Posterior cingulate gyrus (tissue), 11 donors: Measurements from ENCODE around the gene ZNF202.
"Not testable (repeated sequence)": the region's sequence is repeated elsewhere in the genome, so short reads cannot be mapped to it uniquely, and the experiment has no call there.

Experiments
- DNase-seq, 10 donors: peaks; one replicate each; pipeline versions ENCODE4 v3.0.0 to v3.0.0-alpha.2; 2020 to 2021; ENCODE audit warnings: mixed read lengths in 3 of 10
- intact Hi-C: fragments of 100-400 bp; cut with DNase I; formaldehyde crosslinking; loops from one replicate; pipeline ENCODE4 v1.15.1; 2023

ZNF202 gene

DNA sequence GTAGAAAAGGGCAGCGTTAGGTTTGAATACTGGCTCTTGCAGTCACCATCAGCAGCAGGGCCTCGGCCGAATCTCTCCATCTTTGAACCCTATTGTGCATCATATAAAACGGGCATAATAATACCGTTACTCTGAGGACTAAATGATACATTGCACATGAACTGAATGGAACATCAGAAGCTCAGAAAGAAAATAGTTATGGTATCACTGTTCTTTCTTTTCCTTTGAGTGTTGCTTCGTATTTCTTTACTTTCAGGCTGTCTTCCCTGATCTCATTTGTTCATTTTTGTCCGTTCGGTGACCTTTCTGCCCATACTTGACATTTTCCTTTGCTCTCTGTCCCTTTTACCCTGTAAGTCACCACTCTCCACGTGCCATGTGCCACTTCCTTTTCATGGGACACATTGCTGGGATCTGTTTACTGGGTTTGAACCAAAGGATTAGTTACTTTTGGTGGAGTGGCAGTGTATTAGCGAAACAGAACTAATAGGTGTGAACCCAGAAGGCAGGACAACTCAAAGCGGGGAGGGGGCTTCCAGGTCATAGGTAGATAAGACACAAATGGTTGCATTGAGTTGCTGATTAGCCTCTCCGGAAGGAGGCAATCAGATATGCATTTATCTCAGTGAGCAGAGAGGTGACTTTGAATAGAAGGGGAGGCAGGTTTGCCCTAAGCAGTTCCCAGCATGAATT lies 717 bp upstream of the ZNF202 start:
- no peak for DNase-seq
- intact Hi-C loops = no loop called here

DNA sequence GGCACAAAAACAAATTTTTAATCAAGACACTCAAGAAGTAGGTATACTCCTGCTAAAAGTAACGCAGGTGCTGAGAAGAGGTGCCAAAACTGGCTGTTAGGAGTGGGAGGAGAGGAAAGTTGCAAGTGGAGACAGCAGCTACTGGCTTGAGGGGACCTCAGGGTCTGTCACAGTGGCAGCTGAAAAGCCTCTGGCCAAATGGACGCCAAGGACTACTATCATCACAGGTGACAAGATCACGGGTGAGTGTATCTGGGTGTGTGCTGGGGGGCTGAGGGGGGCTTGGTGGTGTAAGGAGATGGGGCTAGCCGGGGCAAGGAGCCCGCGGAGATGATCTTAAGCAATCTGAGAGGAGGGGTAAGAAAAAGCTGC lies 687 bp downstream of the ZNF202 start:
- peak in 1 of 10 donors; percentile 70 for DNase-seq
- intact Hi-C loops = no loop called here

DNA sequence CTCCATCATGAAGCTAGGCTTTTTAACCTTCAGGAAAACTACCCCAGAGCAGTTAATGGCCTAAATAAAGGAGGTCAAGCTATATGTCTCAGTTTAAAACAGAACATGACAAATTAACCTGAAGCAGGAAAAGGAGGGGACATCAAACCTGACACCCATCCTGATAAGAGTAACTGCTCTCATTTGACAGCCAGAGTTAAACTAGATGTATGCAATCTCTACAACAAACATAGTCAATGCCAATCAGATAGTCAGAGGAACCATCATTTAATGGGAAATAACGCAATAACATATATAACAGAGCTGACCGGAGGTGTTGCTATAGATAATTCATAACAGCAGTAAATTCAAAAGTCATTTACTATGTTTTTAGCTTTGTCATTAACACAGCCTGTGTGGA lies 3.1 kb downstream of the ZNF202 start:
- intact Hi-C loops = no loop called here

DNA sequence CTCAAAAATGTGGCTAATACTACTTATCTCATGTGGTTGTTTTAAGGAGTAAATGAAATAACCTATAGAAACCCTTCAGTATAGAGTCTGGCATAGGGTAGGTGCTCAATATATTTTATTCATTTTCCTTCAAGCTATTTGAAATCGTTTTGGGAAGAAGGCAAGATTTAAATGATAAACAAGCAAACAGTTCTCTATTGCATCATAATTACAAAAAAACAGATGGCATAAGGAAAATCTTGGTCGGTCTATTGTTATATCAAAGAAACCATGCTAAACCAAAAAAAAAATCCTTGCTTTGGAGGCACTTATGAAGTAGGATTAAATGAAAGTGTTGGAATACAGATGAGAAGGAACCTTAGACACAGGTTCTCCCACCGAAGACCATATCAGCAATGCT lies 4.7 kb downstream of the ZNF202 start:
- no peak for DNase-seq
- intact Hi-C loops = no loop called here

More for the DNA sequence above, 3.1 kb downstream of the ZNF202 start:
- no peak for DNase-seq

DNA sequence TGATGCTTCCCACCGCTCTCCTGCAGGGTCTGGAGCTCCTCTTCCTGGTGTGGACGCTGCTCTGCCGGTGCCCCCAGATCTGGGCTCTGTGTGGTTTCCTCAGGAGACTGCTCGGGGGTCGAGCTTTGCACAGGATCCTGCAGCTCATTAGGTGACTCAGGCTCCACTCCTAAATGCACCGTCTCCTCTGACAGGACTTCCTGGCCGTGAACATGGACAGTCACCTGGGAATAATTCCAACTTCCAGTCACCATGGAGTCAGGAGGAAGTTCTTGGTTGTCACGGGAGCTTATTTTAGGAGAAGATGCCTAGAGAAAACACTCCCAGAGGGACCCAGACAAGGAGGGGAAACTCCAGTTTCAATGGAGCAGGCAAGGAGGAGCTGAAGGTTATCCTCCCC lies 11.9 kb downstream of the ZNF202 start:
- intact Hi-C loops = no loop called here
- no peak for DNase-seq

DNA sequence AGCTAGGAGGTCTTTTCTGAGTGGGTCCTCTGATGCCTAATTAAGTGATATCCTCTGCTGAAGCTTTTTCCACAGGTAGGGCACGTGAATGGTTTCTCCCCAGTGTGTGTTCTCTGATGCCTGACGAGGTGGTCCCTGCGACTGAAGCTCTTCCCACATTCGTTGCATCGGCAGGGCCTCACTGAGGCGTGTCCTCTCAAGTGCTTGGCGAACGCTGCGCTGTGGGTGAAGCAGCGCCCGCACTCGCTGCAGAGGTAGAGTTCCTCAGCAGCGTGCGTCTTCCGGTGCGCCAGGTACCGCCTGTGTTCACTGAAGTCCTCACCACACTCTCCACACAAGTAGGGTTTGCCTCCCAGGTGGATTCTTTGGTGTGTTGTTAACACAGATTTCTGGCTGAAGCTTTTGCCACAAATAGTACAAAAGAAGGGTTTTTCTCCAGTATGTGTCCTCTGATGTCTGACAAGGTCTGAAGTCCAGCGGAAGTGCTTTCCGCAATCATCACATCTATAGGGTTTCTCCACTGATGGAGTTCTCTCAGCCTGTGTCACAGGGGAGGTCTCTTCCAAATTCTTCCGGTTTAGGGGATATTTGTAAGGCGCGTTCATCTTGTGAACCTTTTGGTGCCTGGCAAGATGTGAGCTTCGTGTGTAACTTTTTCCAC lies 15.3 kb downstream of the ZNF202 start:
- intact Hi-C loops = no loop called here
- no peak for DNase-seq

DNA sequence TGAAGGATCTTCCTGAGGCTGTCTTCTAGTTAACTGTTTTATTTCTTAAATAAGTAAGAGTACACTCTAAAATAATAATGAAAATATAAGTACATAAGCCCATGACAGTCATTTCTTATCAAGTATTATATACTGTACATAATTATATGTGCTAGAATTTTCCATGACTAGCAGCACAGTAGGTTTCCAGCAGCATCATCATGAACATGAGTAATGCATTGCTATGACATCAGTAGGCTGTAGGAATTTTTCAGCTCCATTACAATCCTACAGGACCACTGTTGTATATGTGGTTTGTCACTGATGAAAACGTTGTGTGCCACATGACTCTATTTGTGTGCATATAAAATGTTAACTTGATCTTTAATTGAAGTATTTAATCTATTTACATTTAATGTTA lies 22.0 kb downstream of the ZNF202 start:
- no peak for DNase-seq
- intact Hi-C loops = no loop called here

DNA sequence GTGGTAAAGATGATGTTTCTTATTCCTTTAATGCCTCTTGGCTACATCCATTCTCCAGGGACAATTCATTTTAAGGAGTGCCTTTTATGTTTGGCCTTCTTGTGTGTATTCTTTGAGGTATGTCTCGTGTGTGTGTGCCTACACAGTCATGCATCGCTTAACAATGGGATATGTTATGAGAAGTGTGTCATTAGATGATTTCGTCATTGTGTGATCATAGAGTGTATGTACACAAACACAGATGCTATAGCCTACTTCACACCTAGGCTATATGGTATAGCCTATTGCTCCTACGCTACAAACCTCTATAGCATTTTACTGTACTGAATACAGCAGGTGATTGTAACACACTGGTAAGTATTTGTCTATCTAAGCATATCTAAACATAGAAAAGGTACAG lies 23.0 kb downstream of the ZNF202 start:
- DNase-seq = no peak
- intact Hi-C loops = no loop called here

DNA sequence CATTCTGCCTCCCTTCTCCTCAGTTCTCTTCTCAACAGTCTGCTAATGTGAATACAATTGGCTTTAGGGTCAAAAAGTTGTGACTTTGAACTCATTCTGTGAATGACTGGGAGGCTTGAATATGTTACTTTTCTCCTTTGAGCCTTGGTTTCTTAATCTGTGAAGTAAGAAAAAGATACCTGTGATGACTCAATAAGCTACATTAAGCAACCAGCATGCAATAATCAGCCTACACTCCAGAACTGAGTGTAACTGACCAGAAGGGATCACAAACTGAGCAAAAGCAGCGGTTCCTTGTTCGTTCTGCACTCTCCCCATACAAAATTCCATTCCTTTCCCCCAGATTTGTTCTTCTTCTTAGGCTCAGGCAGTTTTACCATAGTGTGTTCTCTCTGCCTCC lies 23.4 kb downstream of the ZNF202 start:
- DNase-seq = no peak
- intact Hi-C loops = no loop called here

DNA sequence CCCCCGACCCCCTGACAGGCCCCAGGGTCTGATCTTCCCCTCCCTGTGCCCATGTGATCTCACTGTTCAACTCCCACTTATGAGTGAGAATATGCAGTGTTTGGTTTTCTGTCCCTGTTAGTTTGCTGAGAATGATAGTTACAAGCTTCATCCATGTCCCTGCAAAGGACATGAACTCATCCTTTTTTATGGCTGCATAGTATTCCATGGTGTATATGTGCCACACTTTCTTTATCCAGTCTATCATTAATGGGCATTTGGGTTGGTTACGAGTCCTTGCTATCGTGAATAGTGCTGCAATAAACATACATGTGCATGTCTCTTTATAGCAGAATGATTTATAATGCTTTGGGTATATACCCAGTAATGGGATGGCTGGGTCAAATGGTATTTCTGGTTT lies 28.8 kb downstream of the ZNF202 start:
- DNase-seq, intact Hi-C loops: not testable (repeated sequence)

DNA sequence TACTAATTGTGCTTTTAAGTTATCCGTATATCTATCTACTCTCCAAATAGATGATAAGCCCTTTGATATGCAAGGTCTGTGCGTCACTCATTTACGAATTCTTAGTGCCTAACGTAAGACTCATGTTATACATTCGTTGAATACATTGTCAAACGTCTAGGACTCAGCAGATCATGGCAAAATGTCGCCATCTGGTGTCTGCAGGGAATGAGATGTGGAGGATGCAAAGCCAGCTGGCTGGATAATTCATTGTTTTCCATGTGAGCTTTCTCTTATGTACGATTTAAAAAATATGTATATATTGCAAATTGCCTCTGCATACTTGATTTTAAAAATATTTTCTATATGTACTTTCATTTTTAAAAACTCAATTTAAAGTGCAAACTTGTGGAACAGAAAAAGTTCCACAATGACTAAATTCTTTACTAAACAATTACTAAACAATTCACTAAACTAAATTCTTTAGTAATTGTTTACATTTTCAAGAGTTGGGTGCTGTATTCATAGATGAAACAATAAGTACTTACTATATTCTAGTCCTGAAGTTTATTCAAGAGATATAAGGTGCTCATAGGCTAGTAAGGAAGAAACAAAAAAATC lies 33.8 kb downstream of the ZNF202 start:
- intact Hi-C loops = loop anchor here (2.0 to 5.0 kb wide), 2 partner anchors 67 to 125 kb away; no protein-coding TSS in a partner anchor
- peak in 9 of 10 donors; percentile 26 to 92 (median 62) for DNase-seq

DNA sequence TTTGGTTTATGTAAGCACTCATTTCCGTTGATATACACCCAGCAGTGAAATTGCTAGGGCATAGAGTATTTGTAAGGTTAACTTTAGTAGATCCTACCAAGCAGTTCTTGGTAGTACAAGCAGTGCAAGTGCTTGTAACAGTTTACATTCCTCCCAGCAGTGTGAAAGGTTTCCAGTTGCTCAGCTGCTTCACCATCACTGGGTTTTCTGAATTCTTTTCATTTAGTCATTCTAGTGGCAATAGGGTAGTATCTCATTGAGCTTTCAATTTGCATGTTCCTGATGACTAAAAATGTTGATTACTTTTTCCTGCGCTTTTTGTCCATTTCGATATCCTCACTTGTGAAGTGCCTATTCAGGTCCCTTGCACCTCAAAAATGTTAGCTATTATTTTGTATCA lies 34.3 kb downstream of the ZNF202 start:
- no peak for DNase-seq
- intact Hi-C loops = loop anchor here (2.0 to 5.0 kb wide), 2 partner anchors 66 to 125 kb away; no protein-coding TSS in a partner anchor

DNA sequence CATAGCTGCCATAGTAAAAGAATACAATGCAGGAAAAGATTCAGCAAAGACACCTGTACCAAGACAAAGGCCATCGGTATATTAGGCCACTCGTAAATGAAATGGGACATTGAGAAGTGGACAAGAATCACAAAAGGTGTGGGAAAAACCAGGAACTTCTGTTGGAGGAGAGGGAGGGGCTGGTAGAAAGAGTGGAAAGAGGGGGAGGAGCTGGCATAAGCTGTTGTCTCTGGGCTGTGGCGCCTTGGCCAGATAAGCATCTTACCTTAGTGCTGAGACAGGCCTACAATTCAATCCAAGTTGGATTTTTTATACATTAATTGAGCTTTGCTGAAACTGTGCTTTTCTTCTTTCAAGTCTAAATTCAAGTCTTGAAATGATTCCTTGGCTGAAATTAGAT lies 37.1 kb downstream of the ZNF202 start:
- intact Hi-C loops = no loop called here
- no peak for DNase-seq

DNA sequence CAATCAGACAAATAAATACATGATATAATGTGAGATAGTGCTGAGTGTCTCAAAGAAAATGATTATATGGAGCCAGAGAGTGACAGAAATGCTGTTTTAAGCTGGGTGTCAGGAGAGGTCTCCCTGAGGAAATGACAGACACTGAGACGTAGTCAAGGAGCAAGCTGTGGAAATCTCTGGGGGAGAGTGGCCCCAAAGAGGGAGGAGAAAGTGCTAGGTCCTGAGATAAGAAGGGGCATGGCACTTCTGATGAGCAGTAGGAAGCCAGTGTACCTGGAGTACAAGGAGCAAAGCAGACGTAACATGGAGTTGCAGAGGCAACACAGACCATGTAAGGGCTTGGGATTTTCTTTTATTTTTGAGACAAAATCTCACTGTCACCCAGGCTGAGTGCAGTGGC lies 38.8 kb downstream of the ZNF202 start:
- DNase-seq = no peak
- intact Hi-C loops = no loop called here

DNA sequence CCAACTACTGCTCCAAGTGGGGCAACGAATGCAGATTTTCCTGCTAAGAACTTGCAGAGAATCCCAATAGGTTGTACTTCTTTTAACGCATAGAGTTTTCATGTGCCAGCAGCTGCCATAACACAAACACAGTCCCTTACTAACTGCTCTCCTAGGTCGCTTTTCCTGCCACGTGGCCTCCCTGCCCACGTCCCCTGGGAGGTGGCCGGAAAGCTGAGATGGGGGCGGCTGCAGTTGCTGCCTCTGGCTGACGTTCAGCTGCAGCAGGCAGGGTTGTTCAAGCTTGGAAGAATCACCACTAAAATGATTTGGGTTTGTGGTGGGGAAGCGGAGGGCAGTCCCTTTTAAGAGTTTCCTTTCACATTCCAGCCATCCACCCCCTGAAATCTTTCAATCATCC lies 39.3 kb downstream of the ZNF202 start:
- intact Hi-C loops = no loop called here
- peak in 8 of 10 donors; percentile 43 to 94 (median 60) for DNase-seq

DNA sequence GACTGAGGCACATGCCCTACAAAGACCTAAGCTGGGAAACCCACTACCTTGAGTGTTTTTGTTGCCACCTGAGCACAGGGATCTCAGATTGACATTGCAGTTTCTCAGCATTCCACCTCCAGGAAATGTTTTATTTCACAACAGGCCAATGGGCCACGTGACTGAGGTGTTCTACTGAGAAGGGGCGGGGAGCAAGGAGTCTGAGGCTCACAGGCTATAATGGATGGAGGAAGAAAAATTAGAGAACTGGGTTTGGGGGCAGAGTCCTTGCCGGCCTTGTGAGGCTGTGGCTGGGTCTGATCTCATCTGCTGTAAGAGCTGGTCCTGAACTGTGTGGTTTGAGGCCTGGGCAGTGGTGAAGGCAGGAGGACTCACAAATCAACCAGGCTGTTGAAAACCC lies 40.7 kb downstream of the ZNF202 start:
- intact Hi-C loops = no loop called here
- no peak for DNase-seq

DNA sequence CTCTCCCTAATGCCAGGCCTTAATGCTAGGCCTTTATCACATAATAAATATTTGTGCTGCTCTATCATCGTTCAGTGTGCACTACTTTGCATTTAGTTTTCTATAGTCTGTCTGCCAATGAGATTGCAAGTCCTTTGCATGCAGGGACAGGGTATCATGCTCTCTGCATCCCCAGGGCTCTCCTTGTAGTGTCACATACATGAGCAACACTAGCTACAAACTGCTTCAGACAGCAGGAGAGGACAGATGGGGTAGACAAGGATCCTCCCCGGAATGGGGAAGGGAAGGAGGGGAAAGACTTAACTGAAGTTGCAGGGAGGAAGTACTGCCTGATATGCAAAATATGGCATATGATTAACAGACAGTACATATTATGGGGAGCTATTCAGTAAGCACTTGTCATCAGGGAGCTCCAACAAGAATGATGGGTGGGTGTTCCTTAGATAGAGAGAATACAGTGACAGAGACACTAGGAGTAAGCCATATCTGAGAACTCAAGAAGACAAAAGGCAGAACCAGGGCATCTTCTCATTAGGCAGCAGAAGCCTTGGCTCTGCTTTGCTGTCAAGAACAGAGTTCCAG lies 42.8 kb downstream of the ZNF202 start:
- DNase-seq = no peak

DNA sequence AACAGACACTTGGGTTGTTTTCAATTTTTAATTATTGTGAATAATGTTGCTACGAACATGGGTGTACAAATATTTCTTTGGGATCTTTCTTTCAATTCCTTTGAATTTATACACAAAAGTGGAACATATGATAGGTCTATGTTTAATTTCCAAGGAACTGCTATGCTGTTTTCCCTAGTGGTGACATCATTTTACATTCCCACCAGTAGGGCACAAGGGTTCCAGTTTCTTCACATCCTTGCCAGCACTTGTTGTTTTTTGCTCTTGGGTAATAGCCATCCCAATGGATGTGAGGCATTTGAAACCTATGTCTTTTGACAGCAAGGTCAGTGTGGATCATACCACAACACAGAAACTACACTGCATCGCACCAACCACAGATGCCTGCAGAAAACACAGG lies 45.3 kb downstream of the ZNF202 start:
- intact Hi-C loops = no loop called here
- DNase-seq = no peak

More for the DNA sequence above, 42.8 kb downstream of the ZNF202 start:
- intact Hi-C loops = no loop called here

DNA sequence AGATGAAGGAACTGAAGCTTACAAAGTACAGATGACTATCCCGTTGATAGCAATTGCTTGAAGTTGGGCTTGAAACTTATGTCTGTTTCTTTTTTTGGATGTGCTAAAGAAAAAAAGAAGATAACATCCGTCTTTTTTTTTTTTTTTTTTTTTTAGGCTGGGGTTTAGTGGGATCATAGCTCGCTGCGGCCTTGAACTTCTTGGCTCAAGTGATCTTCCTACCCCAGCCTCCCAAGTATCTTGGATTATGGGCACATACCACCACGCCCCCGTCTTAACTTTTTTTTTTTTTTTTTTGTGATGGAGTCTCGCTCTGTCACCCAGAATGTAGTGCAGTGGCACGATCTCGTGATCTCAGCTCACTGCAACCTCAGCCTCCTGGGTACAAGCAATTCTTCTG lies 46.2 kb downstream of the ZNF202 start:
- DNase-seq = no peak
- intact Hi-C loops = no loop called here

DNA sequence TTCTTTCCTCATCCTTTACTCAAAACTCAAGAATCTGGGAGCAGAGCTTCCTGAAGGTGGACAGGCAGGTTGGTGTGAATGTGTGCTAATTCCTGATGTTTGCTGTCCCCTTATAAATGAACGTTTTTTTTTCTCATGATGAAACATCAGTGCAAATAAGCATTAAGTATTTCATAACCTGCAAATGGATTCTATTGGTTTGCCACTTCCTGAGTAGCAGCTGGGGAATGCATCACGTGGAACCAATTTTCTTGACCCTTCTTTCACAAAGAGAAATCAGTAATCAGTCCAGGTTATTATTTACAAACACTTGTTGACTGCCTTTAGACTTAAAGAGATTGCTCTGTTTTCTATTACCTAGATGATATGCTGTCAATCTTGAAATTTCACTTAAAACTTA lies 46.9 kb downstream of the ZNF202 start:
- intact Hi-C loops = no loop called here
- no peak for DNase-seq

DNA sequence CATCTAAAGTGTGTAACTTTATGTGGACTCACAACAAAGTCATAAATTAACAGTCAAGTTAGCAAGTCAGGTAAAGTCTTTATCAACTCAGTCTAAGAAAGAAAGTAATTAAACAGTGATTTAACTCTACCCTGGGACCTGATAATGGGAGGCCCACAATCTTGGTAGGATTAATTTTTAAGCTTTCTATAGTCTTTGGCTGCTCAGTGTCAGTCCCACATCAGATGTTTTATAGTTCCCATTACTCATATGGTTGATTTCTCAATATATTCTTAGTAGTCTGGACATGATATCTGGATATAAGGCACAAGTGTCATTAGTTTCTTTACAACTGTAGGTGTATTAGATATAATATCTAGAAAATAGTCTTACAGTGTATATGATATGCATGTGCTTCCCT lies 48.5 kb downstream of the ZNF202 start:
- DNase-seq = no peak
- intact Hi-C loops = no loop called here

DNA sequence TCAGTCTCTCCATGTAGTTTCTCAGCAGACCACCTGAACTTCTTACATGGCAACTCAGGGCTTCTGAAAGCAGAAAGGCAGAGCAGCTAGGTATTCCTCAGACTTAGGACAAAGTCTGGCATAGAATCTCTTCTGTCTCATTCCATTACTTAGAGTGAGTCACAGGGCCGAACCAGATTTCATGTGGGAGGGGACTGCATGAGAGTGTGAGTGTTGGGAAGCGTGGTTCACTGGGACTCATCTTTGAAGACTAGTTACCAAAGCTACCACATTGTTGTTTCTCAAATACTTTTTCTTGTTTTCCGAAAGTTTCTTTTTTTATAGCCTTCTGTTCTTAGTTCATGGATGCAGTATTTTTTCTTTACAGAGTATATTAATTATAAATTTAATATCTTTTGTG lies 51.0 kb downstream of the ZNF202 start:
- intact Hi-C loops = no loop called here
- peak in 1 of 10 donors; percentile 52 for DNase-seq
